HCT116 (cell line): ENCODE results near the gene KRT33B. TPM values are rescaled to one million over a fixed set of nuclear protein-coding genes. Genes with fewer than 3 reads are reported as not detected.

Experiments
- ATAC-seq: fragments of 200-7000 bp; cut with Tn5 transposase; 2 replicates; pipeline ENCODE4 v1.9.1; 2020; ENCODE audit warnings: mild to moderate bottlenecking, moderate library complexity
- BruUV-seq: library from RNA; stranded (reverse); fragments of 400-500 nt; replicated peaks from 2 replicates; lab custom pipeline; 2021; lab: Mats Ljungman, UMichigan
- CTCF ChIA-PET: fragments of 300-600 bp; sonication (Branson Sonifier 250); formaldehyde crosslinking; loops from one replicate; lab custom pipeline; 2021; ENCODE audit warnings: antibody characterized with exemption; lab: Charles Lee
- POLR2A ChIA-PET: fragments of 300-600, 350-600 bp; sonication (Branson Sonifier 250); formaldehyde crosslinking; loops from one replicate; lab custom pipeline; 2021; ENCODE audit warnings: antibody characterized with exemption; lab: Charles Lee
- RAD21 ChIA-PET, 2 experiments: fragments of 300-600 bp; sonication (Branson Sonifier 250); formaldehyde crosslinking; loops; one replicate each; lab custom pipeline; 2023; ENCODE audit warnings: low total read pairs in 2 of 2; ENCODE audit not compliant: uncharacterized antibody in 2 of 2, unreplicated experiment in 2 of 2, low non-redundant PET in 1 of 2; lab: Charles Lee
- DNase-seq: peaks from one replicate; pipeline ENCODE4 v3.0.0-alpha.2; 2010; ENCODE audit warnings: low read depth, low spot score
- H2AFZ ChIP-seq: fragments of 200-600 bp; shearing (Covaris generic), sonication (generic); 2 replicates; pipeline ENCODE4 v1.6.1; 2017; ENCODE audit warnings: low read depth, mixed run types, mixed read lengths, antibody characterized with exemption, low read length; ENCODE audit not compliant: poor library complexity, severe bottlenecking
- H3K27ac ChIP-seq: 2 replicates; pipeline ENCODE4 v1.5.1; 2012; ENCODE audit warnings: low read depth, low read length
- H3K27me3 ChIP-seq: fragments of 200-600 bp; sonication (generic); 2 replicates; pipeline ENCODE4 v1.6.1; 2016; ENCODE audit warnings: mixed run types, low read length, mixed read lengths; ENCODE audit not compliant: insufficient read depth
- H3K36me3 ChIP-seq, 2 experiments: fragments of 200-500 bp in 1 of 2; fragments of 200-600 bp in 1 of 2; sonication (Bioruptor generic) in 1 of 2; sonication (generic) in 1 of 2; 2 replicates each; pipeline versions ENCODE4 v1.5.1 to v1.6.1; 2014 to 2016; ENCODE audit warnings: low read length in 2 of 2, inconsistent platforms in 1 of 2, mixed read lengths in 1 of 2, mixed run types in 1 of 2; ENCODE audit not compliant: insufficient read depth in 2 of 2, control insufficient read depth in 1 of 2
- H3K4me1 ChIP-seq, 2 experiments: fragments of 200-600 bp in 1 of 2; sonication (generic) in 1 of 2; 2 replicates each; pipeline versions ENCODE4 v1.5.1 to v1.6.1; 2012 to 2017; ENCODE audit warnings: low read length in 2 of 2, inconsistent platforms in 1 of 2, mild to moderate bottlenecking in 1 of 2, mixed read lengths in 1 of 2, mixed run types in 1 of 2, moderate library complexity in 1 of 2; ENCODE audit not compliant: insufficient read depth in 2 of 2, control insufficient read depth in 1 of 2
- H3K4me2 ChIP-seq: fragments of 200-600 bp; sonication (generic); 2 replicates; pipeline ENCODE4 v1.6.1; 2017; ENCODE audit warnings: mixed run types, low read length, mixed read lengths
- H3K4me3 ChIP-seq, 2 experiments: fragments of 200-600 bp in 1 of 2; sonication (generic) in 1 of 2; replicated peaks in 1 of 2; 2 replicates each; pipeline ENCODE4 v1.5.1; 2011 to 2016; ENCODE audit warnings: low read length in 2 of 2, control low read depth in 1 of 2, low read depth in 1 of 2, mild to moderate bottlenecking in 1 of 2, mixed read lengths in 1 of 2, mixed run types in 1 of 2
- H3K79me2 ChIP-seq: fragments of 200-600 bp; sonication (generic); 2 replicates; pipeline ENCODE4 v1.6.1; 2017; ENCODE audit warnings: mild to moderate bottlenecking, mixed run types, low read length, moderate library complexity, mixed read lengths; ENCODE audit not compliant: insufficient read depth
- H3K9ac ChIP-seq: fragments of 200-600 bp; sonication (generic); 2 replicates; pipeline ENCODE4 v1.6.1; 2016; ENCODE audit warnings: low read length, mixed read lengths
- H3K9me2 ChIP-seq: fragments of 200-600 bp; sonication (generic), shearing (Covaris generic); 2 replicates; pipeline ENCODE4 v1.6.1; 2017; ENCODE audit warnings: mixed run types, mild to moderate bottlenecking, moderate library complexity; ENCODE audit not compliant: insufficient read depth
- H3K9me3 ChIP-seq, 2 experiments: fragments of 200-500 bp in 1 of 2; fragments of 200-600 bp in 1 of 2; sonication (Bioruptor generic) in 1 of 2; sonication (generic) in 1 of 2; 2 replicates each; pipeline ENCODE4 v1.6.1; 2014 to 2017; ENCODE audit warnings: low read length in 2 of 2, mixed read lengths in 2 of 2, inconsistent platforms in 1 of 2, low read depth in 1 of 2, mild to moderate bottlenecking in 1 of 2, mixed run types in 1 of 2, moderate library complexity in 1 of 2; ENCODE audit not compliant: control insufficient read depth in 1 of 2, insufficient read depth in 1 of 2
- H4K20me1 ChIP-seq: fragments of 200-600 bp; sonication (generic), shearing (Covaris generic); 2 replicates; pipeline ENCODE4 v1.6.1; 2017; ENCODE audit warnings: mixed run types, mild to moderate bottlenecking, moderate library complexity; ENCODE audit not compliant: insufficient read depth
- ATF3 ChIP-seq: IDR thresholded peaks from 2 replicates; pipeline ENCODE4 v1.6.1; 2012
- CBX3 ChIP-seq: IDR thresholded peaks from 2 replicates; pipeline ENCODE4 v1.6.1; 2012; ENCODE audit warnings: low read depth
- CEBPB ChIP-seq: IDR thresholded peaks from 2 replicates; pipeline ENCODE4 v1.6.1; 2012; ENCODE audit warnings: low read depth
- EGR1 ChIP-seq: IDR thresholded peaks from 2 replicates; pipeline ENCODE4 v1.6.1; 2012; ENCODE audit warnings: low read depth
- ELF1 ChIP-seq: IDR thresholded peaks from 2 replicates; pipeline ENCODE4 v1.6.1; 2012; ENCODE audit warnings: low read depth, borderline replicate concordance
- EZH2 ChIP-seq: fragments of 200-600 bp; sonication (generic); IDR thresholded peaks from 2 replicates; pipeline ENCODE4 v1.6.1; 2017; ENCODE audit warnings: antibody characterized with exemption, mixed run types
- EZH2phosphoT487 ChIP-seq: fragments of 200-600 bp; IDR thresholded peaks from 2 replicates; pipeline ENCODE4 v1.6.1; 2018; ENCODE audit warnings: antibody characterized with exemption, borderline replicate concordance
- FOSL1 ChIP-seq: IDR thresholded peaks from 2 replicates; pipeline ENCODE4 v1.6.1; 2012; ENCODE audit warnings: low read depth
- JUND ChIP-seq: IDR thresholded peaks from 2 replicates; pipeline ENCODE4 v1.6.1; 2012
- POLR2A ChIP-seq: IDR thresholded peaks from 2 replicates; pipeline ENCODE4 v1.7.0; 2011; ENCODE audit warnings: borderline replicate concordance; ENCODE audit not compliant: insufficient read depth, insufficient read length; ENCODE audit errors: extremely low read depth
- POLR2AphosphoS5 ChIP-seq: IDR thresholded peaks from 2 replicates; pipeline ENCODE4 v1.6.1; 2011; ENCODE audit warnings: mild to moderate bottlenecking, low read depth, low read length, moderate library complexity
- SIN3A ChIP-seq: IDR thresholded peaks from 2 replicates; pipeline ENCODE4 v1.6.1; 2012; ENCODE audit warnings: low read depth
- SP1 ChIP-seq: IDR thresholded peaks from 2 replicates; pipeline ENCODE4 v1.6.1; 2012; ENCODE audit warnings: low read depth
- SRF ChIP-seq: IDR thresholded peaks from 2 replicates; pipeline ENCODE4 v1.6.1; 2012; ENCODE audit warnings: low read depth
- TCF7L2 ChIP-seq: IDR thresholded peaks from 2 replicates; pipeline ENCODE4 v1.7.0; 2011; ENCODE audit warnings: borderline replicate concordance, inconsistent platforms; ENCODE audit not compliant: insufficient read depth, insufficient read length; ENCODE audit errors: extremely low read depth
- YY1 ChIP-seq: IDR thresholded peaks from 2 replicates; pipeline ENCODE4 v1.6.1; 2011; ENCODE audit warnings: low read length, low read depth, moderate library complexity, mild to moderate bottlenecking; ENCODE audit not compliant: insufficient replicate concordance; ENCODE audit errors: extremely low read depth
- ZBTB33 ChIP-seq: IDR thresholded peaks from 2 replicates; pipeline ENCODE4 v1.6.1; 2011; ENCODE audit warnings: mild to moderate bottlenecking, low read length, moderate library complexity; ENCODE audit not compliant: insufficient replicate concordance; ENCODE audit errors: extremely low read depth
- intact Hi-C: fragments of 100-400 bp; cut with micrococcal nuclease; formaldehyde crosslinking; loops from 2 replicates; pipeline ENCODE4 v1.10.0; 2022
- total RNA-seq: library from RNA; stranded (reverse); gene quantifications from one replicate; pipeline ENCODE4 v1.2.1, GENCODE V29; 2021; ENCODE audit not compliant: unreplicated experiment
- TF ChIP-seq, protein P1 (sequence below): IDR thresholded peaks from 2 replicates; pipeline ENCODE4 v1.6.1; 2012; ENCODE audit warnings: low read depth

Gene KRT33B
- total RNA-seq, 1 experiment from 2014 or later: not detected

DNA sequence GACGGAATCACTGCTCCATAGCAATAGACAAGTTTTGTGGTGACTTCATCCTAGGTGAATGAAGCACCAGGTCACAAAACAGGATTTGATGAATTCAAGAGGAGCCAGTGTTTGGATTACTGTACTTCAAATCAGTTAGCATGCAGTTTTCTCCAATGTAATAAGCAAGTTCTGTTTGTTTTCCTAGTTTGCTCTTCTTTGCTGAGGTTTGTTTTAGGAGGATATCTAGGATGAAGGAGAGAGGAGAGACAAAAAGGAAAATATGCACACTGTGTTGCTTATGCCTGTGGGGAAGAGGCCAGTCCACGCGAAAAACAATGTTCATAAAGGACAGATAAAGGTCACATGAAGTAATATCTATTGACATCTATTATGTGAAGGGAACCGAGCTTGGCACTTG lies 45.8 kb upstream of the KRT33B start:
- CTCF ChIA-PET: no interaction called here

More for the DNA sequence above, 45.8 kb upstream of the KRT33B start:
- TF ChIP-seq SRF (no peak), POLR2A (no peak), EZH2 (no peak), POLR2AphosphoS5 (no peak), EGR1 (no peak), SP1 (no peak), YY1 (no peak), ZBTB33 (no peak), CBX3 (no peak), ATF3 (no peak), CEBPB (no peak), ELF1 (no peak), JUND (no peak), EZH2phosphoT487 (no peak), TCF7L2 (no peak), SIN3A (no peak), FOSL1 (no peak)
- TF ChIP-seq, protein P1, sequence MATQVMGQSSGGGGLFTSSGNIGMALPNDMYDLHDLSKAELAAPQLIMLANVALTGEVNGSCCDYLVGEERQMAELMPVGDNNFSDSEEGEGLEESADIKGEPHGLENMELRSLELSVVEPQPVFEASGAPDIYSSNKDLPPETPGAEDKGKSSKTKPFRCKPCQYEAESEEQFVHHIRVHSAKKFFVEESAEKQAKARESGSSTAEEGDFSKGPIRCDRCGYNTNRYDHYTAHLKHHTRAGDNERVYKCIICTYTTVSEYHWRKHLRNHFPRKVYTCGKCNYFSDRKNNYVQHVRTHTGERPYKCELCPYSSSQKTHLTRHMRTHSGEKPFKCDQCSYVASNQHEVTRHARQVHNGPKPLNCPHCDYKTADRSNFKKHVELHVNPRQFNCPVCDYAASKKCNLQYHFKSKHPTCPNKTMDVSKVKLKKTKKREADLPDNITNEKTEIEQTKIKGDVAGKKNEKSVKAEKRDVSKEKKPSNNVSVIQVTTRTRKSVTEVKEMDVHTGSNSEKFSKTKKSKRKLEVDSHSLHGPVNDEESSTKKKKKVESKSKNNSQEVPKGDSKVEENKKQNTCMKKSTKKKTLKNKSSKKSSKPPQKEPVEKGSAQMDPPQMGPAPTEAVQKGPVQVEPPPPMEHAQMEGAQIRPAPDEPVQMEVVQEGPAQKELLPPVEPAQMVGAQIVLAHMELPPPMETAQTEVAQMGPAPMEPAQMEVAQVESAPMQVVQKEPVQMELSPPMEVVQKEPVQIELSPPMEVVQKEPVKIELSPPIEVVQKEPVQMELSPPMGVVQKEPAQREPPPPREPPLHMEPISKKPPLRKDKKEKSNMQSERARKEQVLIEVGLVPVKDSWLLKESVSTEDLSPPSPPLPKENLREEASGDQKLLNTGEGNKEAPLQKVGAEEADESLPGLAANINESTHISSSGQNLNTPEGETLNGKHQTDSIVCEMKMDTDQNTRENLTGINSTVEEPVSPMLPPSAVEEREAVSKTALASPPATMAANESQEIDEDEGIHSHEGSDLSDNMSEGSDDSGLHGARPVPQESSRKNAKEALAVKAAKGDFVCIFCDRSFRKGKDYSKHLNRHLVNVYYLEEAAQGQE: no peak
- no peak overlapping the region for H3K27ac ChIP-seq
- RAD21 ChIA-PET: no interaction called here
- DNase-seq (no peak), ATAC-seq (no peak)
- no peaks in the 10 kb centered on the region for H3K9me2 ChIP-seq
- POLR2A ChIA-PET: no interaction called here
- intact Hi-C loops: loop anchor here (10.0 kb wide), 1 partner anchor 79 kb away; no protein-coding TSS in a partner anchor
- no peaks in the 10 kb centered on the region for H3K79me2 ChIP-seq
- no peak overlapping the region for H2AFZ ChIP-seq
- H3K36me3 ChIP-seq: no peaks in the 10 kb centered on the region
- no peaks in the 10 kb centered on the region for H3K9me3 ChIP-seq
- H3K4me2 ChIP-seq: peak overlapping the region; percentile 2; the same call in 1 of the 2 replicates
- no peak overlapping the region for H3K4me3 ChIP-seq
- H3K27me3 ChIP-seq: no peaks in the 10 kb centered on the region
- no TSS peak for BruUV-seq
- no peaks in the 10 kb centered on the region for H4K20me1 ChIP-seq
- H3K4me1 ChIP-seq: peaks cover 15 to 35% of the 10 kb centered on the region in 2 experiments
- no peak overlapping the region for H3K9ac ChIP-seq
